Loucy (cell line): Measurements from ENCODE around the gene CACNA2D1.

Experiments
- H2AFZ ChIP-seq: fragments of 200-600 bp; sonication (generic); 2 replicates; pipeline ENCODE4 v1.6.0; 2016; ENCODE audit warnings: antibody characterized with exemption, mild to moderate bottlenecking, low read length, moderate library complexity
- H3F3A ChIP-seq: fragments of 200-600 bp; 2 replicates; pipeline ENCODE4 v1.6.0; 2016; ENCODE audit warnings: antibody characterized with exemption, low read depth, mild to moderate bottlenecking
- H3K27me3 ChIP-seq: fragments of 200-600 bp; sonication (generic); 2 replicates; pipeline ENCODE4 v1.6.1; 2014; ENCODE audit warnings: low read length, mild to moderate bottlenecking; ENCODE audit not compliant: insufficient read depth, poor library complexity, severe bottlenecking
- H3K36me3 ChIP-seq: fragments of 200-600 bp; sonication (generic); 2 replicates; pipeline ENCODE4 v1.6.1; 2016; ENCODE audit warnings: low read length; ENCODE audit not compliant: insufficient read depth
- H3K4me1 ChIP-seq: fragments of 200-600 bp; sonication (generic); 2 replicates; pipeline ENCODE4 v1.5.1; 2014; ENCODE audit warnings: low read length, mild to moderate bottlenecking; ENCODE audit not compliant: insufficient read depth, poor library complexity, severe bottlenecking
- H3K4me2 ChIP-seq: fragments of 200-600 bp; sonication (generic); 2 replicates; pipeline ENCODE4 v1.6.0; 2014; ENCODE audit warnings: antibody characterized with exemption, low read length, low read depth, mild to moderate bottlenecking; ENCODE audit not compliant: poor library complexity, severe bottlenecking
- H3K4me3 ChIP-seq: fragments of 200-600 bp; sonication (generic); 2 replicates; pipeline ENCODE4 v1.5.1; 2014; ENCODE audit warnings: low read length, mild to moderate bottlenecking, mixed read lengths; ENCODE audit not compliant: poor library complexity, severe bottlenecking
- H3K79me2 ChIP-seq: fragments of 200-600 bp; sonication (generic); 2 replicates; pipeline ENCODE4 v1.6.1; 2014; ENCODE audit warnings: low read length; ENCODE audit not compliant: insufficient read depth
- H3K9ac ChIP-seq: fragments of 200-600 bp; sonication (generic); 2 replicates; pipeline ENCODE4 v1.6.0; 2014; ENCODE audit warnings: mild to moderate bottlenecking, low read depth, low read length, moderate library complexity; ENCODE audit not compliant: poor library complexity, severe bottlenecking
- H3K9me2 ChIP-seq: fragments of 200-600 bp; sonication (generic); replicated peaks from 2 replicates; pipeline ENCODE4 v1.6.1; 2016; ENCODE audit warnings: low read depth, low read length, mixed read lengths
- H3K9me3 ChIP-seq: fragments of 200-600 bp; sonication (generic); 2 replicates; pipeline ENCODE4 v1.6.1; 2014; ENCODE audit warnings: mild to moderate bottlenecking, antibody characterized with exemption, low read length, low read depth; ENCODE audit not compliant: insufficient read depth
- H4K20me1 ChIP-seq: fragments of 200-600 bp; sonication (generic); 2 replicates; pipeline ENCODE4 v1.6.0; 2014; ENCODE audit warnings: antibody characterized with exemption, low read length, mild to moderate bottlenecking; ENCODE audit not compliant: insufficient read depth, poor library complexity, severe bottlenecking
- EZH2phosphoT487 ChIP-seq: fragments of 200-600 bp; IDR thresholded peaks from 2 replicates; pipeline ENCODE4 v1.6.1; 2018; ENCODE audit warnings: antibody characterized with exemption, mild to moderate bottlenecking, moderate library complexity, borderline replicate concordance
- TF ChIP-seq, protein P1 (sequence below): fragments of 200-600 bp; sonication (generic); conservative IDR thresholded peaks from 2 replicates; pipeline ENCODE4 v1.5.1; 2014; ENCODE audit warnings: mild to moderate bottlenecking, antibody characterized with exemption, low read length

The CACNA2D1 gene

GRCh38 chr7:82293467-82293866 lies 150.1 kb downstream of the CACNA2D1 start:
- Histone ChIP-seq H3K27me3 (no peaks in the 10 kb centered on the region), H3K9me3 (no peaks in the 10 kb centered on the region), H3F3A (no peaks in the 10 kb centered on the region), H3K9me2 (no peaks in the 10 kb centered on the region), H3K79me2 (no peaks in the 10 kb centered on the region), H2AFZ (no peak overlapping the region), H3K4me1 (no peaks in the 10 kb centered on the region), H3K4me2 (no peak overlapping the region), H3K4me3 (no peak overlapping the region), H3K36me3 (no peaks in the 10 kb centered on the region), H4K20me1 (no peaks in the 10 kb centered on the region), H3K9ac (no peak overlapping the region)
- TF ChIP-seq EZH2phosphoT487 = no peak
- TF ChIP-seq, protein P1, sequence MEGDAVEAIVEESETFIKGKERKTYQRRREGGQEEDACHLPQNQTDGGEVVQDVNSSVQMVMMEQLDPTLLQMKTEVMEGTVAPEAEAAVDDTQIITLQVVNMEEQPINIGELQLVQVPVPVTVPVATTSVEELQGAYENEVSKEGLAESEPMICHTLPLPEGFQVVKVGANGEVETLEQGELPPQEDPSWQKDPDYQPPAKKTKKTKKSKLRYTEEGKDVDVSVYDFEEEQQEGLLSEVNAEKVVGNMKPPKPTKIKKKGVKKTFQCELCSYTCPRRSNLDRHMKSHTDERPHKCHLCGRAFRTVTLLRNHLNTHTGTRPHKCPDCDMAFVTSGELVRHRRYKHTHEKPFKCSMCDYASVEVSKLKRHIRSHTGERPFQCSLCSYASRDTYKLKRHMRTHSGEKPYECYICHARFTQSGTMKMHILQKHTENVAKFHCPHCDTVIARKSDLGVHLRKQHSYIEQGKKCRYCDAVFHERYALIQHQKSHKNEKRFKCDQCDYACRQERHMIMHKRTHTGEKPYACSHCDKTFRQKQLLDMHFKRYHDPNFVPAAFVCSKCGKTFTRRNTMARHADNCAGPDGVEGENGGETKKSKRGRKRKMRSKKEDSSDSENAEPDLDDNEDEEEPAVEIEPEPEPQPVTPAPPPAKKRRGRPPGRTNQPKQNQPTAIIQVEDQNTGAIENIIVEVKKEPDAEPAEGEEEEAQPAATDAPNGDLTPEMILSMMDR = no peak

DNA sequence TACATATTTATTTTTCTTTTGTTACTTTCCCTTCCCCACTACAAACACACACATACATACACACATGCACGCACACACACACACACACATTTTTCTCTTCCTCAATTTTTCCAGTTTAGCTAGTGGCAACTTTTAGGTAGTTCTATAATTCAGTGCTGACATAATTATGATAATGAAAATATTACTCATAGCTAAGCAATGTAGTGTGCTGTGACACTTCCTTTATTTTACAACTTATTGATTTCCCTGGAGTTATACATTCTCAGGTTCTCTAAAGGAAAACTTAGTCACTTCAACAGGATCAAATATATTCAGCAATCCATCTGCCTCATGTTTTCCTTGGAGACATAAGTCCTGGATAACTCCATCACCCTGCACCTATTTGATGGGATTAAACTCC lies 151.6 kb downstream of the CACNA2D1 start:
- Histone ChIP-seq H3K9ac (no peak overlapping the region), H3K4me1 (no peaks in the 10 kb centered on the region), H3K4me3 (no peak overlapping the region), H3K79me2 (no peaks in the 10 kb centered on the region), H3K4me2 (no peak overlapping the region), H3K27me3 (no peaks in the 10 kb centered on the region), H3F3A (no peaks in the 10 kb centered on the region), H3K9me3 (no peaks in the 10 kb centered on the region), H3K36me3 (no peaks in the 10 kb centered on the region), H2AFZ (no peak overlapping the region), H3K9me2 (no peaks in the 10 kb centered on the region), H4K20me1 (no peaks in the 10 kb centered on the region)
- TF ChIP-seq EZH2phosphoT487 = no peak
- TF ChIP-seq, protein P1 = no peak

DNA sequence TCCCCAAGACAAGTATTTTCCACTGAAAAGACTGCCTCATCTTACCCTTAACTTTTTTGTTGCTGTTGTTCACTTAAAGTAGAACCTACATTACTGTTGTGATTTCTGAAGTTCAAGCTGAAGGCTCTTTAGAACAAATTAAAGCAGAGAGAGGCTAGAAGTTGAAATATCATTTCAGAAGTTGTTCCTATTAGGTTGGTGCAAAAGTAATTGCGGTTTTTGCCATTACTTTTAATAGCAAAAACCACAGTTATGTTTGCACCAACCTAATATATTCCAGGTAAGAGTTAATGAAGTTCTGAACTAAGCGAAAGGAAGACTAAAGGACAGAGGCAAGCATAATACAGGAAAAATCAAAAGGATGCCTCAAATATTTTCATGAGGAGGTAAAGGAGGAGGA lies 153.7 kb downstream of the CACNA2D1 start:
- H3K9ac ChIP-seq = no peak overlapping the region
- no peaks in the 10 kb centered on the region for H3K27me3 ChIP-seq
- H3K9me2 ChIP-seq = no peaks in the 10 kb centered on the region
- H3K4me1 ChIP-seq = no peaks in the 10 kb centered on the region
- H3K79me2 ChIP-seq = no peaks in the 10 kb centered on the region
- no peak overlapping the region for H3K4me2 ChIP-seq
- H2AFZ ChIP-seq = no peak overlapping the region
- H3K9me3 ChIP-seq = no peaks in the 10 kb centered on the region
- no peak overlapping the region for H3K4me3 ChIP-seq
- no peak for TF ChIP-seq EZH2phosphoT487
- TF ChIP-seq, protein P1 = no peak
- H3F3A ChIP-seq = no peaks in the 10 kb centered on the region
- H4K20me1 ChIP-seq = no peaks in the 10 kb centered on the region
- no peaks in the 10 kb centered on the region for H3K36me3 ChIP-seq
